Stimulated activated CD4-positive, alpha-beta T cell treated with anti-CD3 and anti-CD28 coated beads, TNF-alpha, amount 100 ng/mL, for 1 hour (primary cell): Measurements from ENCODE around the gene IL10RB.
A peak's percentile ranks its signal among the peaks of the same experiment; 100 is the strongest.
"Not testable (repeated sequence)": the region's sequence is repeated elsewhere in the genome, so short reads cannot be mapped to it uniquely, and the experiment has no call there.

Experiments
- DNase-seq, 3 donors: peaks; one replicate each; pipeline ENCODE4 v3.0.0-alpha.2; 2020; ENCODE audit warnings: low read depth in 3 of 3, low spot score in 1 of 3

IL10RB gene

DNA sequence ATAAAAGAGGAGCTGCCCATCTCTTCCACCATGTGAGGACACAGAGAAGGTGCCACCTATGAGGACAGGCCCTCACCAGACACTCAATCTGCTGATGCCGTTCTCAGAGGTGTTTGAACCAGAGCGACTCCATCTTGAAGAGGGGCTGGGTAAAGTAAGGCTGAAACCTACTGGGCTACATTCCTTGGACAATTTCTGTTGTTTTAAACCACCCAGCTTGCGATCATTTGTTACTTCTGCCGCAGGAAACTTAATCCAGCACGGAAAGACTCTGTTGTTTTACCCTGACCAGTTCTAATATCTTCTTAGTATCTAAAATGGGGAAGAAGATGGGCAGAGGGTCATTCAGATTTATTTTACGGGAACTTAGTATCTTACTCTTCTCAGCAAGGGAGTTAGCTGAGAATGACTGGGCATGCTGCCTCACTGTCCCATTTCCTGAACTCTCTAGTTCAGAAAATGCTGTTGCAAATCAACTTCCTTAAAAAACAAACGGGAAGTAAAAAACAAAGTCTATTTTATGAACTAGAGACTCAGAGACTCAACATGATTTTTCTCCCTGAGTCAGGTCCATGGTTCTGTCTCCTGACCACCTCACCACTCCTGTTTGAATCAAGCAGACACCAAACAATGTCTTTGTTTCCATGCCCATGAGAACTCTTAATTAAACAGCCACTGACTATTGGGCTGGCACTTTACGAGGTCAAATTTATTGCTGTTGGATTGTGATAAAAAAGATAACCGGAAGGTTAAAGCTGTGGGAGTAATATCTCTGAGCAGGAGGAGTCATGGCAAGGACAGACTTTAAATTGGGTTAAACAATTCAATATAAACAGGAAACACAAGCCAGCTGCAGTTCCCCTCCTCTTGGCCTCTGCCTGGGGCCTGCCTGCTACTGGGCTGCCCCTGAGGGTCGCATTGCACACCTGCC, 34.8 kb downstream of the IL10RB start:
- no peak for DNase-seq

DNA sequence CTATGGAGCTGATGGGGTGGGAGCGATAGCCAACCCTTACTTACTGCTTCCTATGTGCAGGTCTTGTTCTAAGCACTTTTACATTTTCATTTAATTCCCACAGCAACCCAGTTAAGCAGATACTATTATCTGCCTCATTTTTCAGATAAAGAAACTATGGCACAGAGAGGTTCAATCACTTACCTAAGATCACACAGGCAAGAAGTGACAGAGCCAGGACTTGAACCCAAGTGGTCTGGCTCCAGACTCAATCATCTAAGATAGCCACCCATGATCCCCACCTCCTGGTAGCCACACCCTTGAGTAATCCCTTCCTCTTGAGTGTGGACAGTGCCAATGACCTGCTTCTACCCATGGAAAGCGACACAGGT, 35.5 kb downstream of the IL10RB start:
- DNase-seq: no peak

DNA sequence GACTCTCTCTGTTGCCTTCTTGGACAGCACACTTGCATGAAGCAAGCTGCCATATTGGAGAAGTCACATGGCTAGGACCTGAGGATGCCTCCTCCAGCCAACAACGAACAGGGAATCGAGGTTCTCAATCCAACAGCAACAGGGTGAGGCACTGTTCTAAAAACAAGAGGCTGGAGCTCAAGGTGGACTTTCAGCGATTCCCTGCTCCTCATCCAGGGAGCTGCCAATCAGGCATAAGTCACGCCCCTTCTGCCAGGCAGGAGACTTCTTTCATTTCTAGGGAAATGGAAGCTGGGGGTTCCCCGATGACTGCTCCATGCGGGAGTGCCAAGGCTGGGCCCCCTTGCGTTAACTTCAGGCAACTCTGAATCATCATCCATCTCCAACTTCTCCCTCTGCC, 35.9 kb downstream of the IL10RB start:
- no peak for DNase-seq

DNA sequence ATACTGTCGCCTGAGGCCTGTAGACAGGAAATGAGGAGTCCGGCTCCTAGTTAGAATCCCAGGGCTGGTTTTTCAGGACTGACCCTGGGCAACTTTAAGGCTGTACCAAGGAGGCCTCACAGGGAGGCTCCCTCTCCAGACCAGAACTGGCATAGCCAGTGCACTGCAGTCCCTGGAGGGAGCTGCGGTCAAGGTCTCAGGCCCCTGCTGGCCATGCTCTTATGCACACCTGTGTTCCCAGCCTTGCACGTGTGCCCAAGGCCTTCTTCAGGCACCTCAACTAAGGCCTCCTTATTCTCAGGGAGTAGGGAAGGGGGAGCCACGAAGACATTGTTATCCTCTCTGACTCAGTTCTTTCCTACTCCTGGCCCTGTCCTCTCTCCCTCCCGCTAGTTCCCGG, 36.6 kb downstream of the IL10RB start:
- DNase-seq: no peak

DNA sequence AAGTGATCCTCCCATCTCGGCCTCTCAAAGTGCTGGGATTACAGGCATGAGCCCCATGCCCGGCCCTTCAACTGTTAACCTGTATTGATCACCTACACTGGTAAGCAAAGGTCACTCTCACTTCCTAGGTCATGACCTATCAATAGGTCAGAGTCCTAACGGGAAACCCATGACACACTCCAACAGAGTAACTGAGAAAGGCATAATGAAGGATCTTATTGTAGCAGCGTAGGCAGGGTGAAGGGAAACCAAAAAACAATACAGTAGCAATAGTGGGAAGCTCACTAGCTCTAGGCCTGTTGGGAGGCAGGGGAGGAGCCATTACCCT, 39.1 kb downstream of the IL10RB start:
- DNase-seq: no peak

DNA sequence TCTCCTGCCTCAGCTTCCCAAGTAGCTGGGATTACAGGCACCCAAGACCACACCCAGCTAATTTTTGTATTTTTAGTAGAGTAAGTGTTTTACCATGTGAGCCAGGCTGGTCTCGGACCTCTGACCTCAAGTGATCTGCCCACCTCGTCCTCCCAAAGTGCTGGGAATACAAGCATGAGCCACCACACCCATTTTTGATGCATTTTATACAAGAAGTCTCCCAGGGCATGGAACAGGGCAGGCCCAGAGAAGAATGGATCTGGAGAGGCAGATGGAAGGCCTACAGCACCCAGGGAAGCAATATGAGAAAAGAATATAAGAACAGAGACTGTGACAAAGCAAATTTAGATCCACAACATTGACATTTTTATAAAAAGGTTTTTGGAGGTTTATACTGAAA, 39.8 kb downstream of the IL10RB start:
- DNase-seq: no peak

DNA sequence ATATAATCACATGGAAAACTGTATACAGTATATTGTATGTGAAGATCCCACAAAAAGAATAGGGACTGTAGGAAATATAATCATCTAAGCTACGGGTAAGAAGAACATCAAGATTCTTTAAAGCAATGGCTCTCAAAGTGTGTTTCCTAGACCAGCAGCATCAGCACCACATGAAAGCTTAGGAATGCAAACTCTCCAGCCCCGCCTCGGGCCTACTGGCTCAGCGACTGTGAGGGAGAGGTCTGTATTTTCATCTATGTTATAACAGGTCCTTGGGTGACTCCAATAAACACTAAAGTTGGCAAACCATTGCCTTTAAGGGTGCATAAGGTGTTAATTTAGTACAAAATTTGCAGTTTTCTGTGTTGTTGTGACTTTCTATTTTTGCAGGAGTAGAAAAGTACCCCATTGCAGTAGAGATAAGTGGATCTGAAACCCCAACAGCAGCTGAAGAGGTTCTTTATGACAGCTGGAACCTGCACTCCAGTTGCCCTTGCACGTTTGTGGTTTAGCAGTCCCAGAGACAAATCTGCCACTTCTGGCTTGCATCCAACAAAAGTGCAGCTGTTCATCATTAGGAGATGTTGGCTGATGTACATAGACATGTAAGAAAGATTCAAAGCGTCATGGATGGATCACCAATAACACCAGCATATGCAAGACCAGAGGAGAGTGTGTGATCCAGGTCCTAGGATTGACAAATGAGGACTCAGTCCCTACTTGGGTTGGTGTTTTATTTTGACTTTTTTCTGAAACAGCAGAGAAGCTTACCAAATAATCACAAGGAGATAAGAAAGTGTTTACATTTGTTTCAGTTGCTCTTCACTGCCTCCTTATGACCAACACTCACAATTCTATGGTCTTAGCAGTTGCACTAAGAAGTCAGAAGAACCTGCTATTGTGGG, 42.7 kb downstream of the IL10RB start:
- no peak for DNase-seq

DNA sequence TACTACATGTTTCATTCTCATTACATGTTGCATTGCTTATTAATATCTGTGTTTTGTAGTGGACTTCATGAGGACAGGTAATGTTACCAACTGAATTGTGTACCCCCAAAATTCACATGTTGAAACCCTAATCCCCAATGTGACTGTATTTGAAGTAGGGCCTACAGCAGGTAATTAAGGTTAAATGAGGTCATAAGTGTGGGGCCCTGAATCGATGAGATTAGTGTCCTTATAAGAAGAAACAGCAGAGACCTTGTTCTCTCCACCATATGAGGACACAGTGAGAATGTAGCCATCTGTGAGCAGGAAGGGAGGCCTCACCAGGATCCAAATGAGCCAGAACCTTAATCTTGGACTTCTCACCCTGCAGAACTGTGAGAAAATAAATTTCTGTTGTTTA, 43.6 kb downstream of the IL10RB start:
- no peak for DNase-seq

DNA sequence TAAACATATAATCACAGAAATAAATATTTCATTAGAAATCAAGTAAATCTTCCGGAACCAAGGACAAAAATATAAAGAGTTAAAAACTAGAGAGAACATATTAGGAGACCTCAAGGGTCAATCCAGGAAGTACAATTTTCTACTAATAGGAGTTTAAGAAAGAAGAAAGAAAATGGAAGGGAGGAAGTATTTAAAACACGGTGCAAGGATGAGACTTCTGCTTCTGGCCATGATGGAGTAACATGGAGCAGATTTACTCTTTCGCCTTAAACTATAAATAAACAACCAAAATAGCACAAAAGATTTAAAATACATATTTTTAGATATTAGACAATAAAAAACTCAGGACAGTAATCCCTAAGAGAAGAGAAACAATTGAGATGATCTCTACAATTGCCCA, 46.0 kb downstream of the IL10RB start:
- no peak for DNase-seq

DNA sequence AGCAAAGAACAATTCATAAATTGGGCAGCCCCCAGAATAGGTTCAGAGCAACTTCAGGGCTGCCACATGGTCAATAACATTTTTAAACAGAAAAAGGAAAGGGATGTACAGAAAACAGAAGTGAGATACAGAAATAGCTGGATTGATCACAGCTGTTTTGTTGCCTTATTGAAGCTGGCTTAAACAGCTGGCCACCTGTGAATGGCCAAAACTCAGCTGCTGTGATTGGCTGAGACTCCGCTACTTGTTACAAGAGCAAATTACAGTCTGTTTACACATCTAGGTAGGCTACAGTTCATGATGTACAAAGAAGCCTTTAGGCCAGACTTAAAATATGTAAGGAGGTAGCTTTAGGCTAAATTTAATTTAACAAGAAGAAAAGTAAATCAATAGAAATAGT, 47.0 kb downstream of the IL10RB start:
- no peak for DNase-seq

- DNase-seq: no peak
These were observed 47.4 kb downstream of the IL10RB start for GRCh38 chr21:33313611-33314010.

GRCh38 chr21:33314111-33314510, 47.9 kb downstream of the IL10RB start:
- DNase-seq: no peak

DNA sequence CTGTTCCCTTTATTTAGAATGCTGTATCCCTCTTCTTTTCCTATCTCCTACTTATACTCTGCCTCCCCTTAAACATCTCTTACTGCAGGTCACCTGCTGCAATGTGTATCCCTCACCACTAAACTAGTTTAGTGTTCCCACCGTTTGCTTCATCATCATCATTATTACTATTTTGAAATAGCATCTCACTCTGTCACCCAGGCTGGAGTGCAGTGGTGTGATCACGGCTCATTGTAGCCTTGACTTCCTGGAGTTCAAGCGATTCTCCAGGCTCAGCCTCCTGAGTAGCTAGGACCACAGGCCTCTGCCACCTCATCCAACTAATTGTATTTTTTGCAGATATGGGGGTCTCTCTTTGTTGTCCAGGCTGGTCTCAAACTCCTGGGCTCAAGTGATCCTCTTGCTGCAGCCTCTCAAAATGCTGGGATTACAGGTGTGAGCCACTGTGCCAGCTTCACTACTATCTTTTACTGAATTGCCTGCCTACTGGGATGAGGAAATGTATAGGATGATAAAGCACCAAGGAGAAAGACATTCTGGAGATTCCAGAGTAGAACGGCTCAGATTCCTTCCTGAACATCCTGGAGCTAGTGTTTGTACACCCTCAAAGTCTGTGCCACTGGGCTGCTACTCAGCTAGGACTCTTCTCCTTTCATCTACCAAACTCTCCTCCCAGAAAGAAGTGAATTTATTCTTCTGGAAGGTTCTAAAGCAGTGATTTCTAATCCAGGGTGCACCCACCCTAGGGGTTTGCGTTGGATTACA, 50.0 kb downstream of the IL10RB start:
- no peak for DNase-seq

DNA sequence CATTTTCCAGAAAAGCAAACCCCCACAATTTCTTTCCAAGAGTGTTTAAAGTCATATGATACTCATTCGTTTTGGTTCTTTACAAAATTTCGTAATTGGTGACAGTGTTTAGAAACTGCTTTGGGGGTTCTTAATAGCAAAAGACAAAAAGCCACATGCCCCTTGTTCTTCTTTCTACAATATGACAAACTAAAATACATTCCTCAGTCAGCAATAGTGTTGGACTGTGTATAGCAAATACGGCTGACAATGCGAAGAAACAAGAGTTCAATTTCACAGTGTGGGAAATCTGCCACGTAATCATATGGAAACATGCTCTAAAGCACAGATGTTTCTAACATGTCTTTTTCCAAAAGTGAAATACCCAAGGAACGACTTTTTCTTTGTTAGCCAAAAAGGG, 51.0 kb downstream of the IL10RB start:
- DNase-seq: no peak

- no peak for DNase-seq
These were observed 51.8 kb downstream of the IL10RB start for GRCh38 chr21:33317786-33318486.

- DNase-seq: not testable (repeated sequence)
These were observed 54.8 kb downstream of the IL10RB start for GRCh38 chr21:33321005-33321404.

DNA sequence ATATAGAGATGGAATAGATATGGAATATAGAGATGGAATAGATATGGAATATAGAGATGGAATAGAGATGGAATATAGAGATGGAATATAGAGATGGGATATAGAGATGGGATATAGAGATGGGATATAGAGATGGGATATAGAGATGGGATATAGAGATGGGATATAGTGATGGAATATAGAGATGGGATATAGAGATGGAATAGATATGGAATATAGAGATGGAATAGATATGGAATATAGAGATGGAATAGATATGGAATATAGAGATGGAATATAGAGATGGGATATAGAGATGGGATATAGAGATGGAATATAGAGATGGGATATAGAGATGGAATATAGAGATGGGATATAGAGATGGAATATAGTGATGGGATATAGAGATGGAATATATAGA, 57.4 kb downstream of the IL10RB start:
- DNase-seq: not testable (repeated sequence)

- DNase-seq: peak; percentile 98
These were observed 58.4 kb downstream of the IL10RB start, which contains the start of gene IFNAR1 for GRCh38 chr21:33324291-33325221. IFNAR1 (plus strand) TSS chr21:33324970; CDS start chr21:33325056, 86 bp downstream.

DNA sequence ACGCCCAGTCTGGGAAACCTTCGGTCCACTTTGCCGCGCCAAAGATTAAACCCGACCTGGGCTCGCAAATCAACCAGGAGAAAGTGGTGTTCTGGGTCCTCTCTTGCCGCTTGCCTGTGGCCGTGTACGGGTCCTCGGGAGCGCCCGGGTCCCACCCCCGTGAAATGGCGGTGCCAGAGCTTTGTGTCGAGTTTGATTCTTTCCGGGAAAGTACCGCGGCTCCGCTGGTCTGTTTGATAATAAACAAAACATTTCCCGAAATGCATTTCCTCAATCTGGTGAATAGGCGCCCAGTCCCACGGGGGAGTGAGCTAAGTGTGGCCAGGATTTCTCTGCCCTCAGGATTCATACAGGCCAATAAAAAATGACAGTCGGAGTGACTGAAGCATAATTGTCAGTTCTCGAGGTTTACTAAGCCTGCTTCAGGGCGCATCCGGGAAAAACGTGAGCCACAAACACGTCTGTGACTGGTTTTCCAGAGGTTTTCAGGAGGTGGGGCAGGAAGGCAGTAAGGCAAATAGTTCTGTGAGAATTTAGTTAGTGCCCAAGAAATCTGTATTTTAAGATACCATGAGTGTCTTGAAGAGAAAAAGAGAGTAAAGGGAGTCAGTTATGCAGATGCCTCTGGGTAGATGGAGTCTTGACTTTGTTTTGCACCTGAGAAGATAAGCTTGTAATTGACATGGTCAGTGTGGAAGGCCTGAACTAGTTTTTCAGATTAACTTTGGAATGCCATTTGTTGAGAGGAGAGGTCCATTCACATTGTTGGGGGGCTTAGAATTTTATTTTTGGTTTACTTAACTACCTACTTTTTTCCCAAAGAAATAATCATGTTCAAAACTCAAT, 59.3 kb downstream of the IL10RB start:
- DNase-seq: peak; percentile 41 to 55 (median 46)
